SU-DHL-6 (cell line): Measurements from ENCODE around the gene KCNS1.

Experiments used
- H2AFZ ChIP-seq: fragments of 200-600 bp; sonication (generic); 2 replicates; pipeline ENCODE4 v1.6.1; 2014; ENCODE audit warnings: low read depth, mild to moderate bottlenecking, moderate library complexity, mixed read lengths, antibody characterized with exemption, low read length; ENCODE audit not compliant: severe bottlenecking
- H3F3A ChIP-seq: fragments of 200-600 bp; shearing (Covaris generic); 2 replicates; pipeline ENCODE4 v1.6.0; 2016; ENCODE audit warnings: antibody characterized with exemption, mild to moderate bottlenecking; ENCODE audit not compliant: insufficient read depth
- H3K27ac ChIP-seq: fragments of 200-600 bp; sonication (generic); 2 replicates; pipeline ENCODE4 v1.5.1; 2016; ENCODE audit warnings: low read depth, mild to moderate bottlenecking, low read length, moderate library complexity, mixed read lengths
- H3K27me3 ChIP-seq: fragments of 200-600 bp; sonication (generic), shearing (Covaris generic); 2 replicates; pipeline ENCODE4 v1.6.0; 2014; ENCODE audit warnings: mild to moderate bottlenecking, low read length
- H3K36me3 ChIP-seq: fragments of 200-600 bp; sonication (generic); 2 replicates; pipeline ENCODE4 v1.6.1; 2014; ENCODE audit warnings: mild to moderate bottlenecking, low read length, mixed read lengths
- H3K4me2 ChIP-seq: fragments of 300-600, 200-600 bp; shearing (Covaris generic), sonication (generic); 2 replicates; pipeline ENCODE4 v1.6.0; 2014; ENCODE audit warnings: low read length, low read depth, mild to moderate bottlenecking; ENCODE audit not compliant: poor library complexity, severe bottlenecking
- H3K4me3 ChIP-seq: fragments of 200-600 bp; sonication (generic); 2 replicates; pipeline ENCODE4 v1.5.1; 2014; ENCODE audit warnings: antibody characterized with exemption, low read length, mild to moderate bottlenecking, mixed read lengths; ENCODE audit not compliant: insufficient read depth, poor library complexity, severe bottlenecking
- H3K79me2 ChIP-seq: fragments of 200-600 bp; sonication (generic); 2 replicates; pipeline ENCODE4 v1.6.1; 2014; ENCODE audit warnings: mild to moderate bottlenecking, low read length, moderate library complexity; ENCODE audit not compliant: insufficient read depth
- H3K9ac ChIP-seq: fragments of 200-600 bp; sonication (generic); 2 replicates; pipeline ENCODE4 v1.7.0; 2014; ENCODE audit warnings: mild to moderate bottlenecking, low read length
- H3K9me2 ChIP-seq: fragments of 200-600 bp; sonication (generic); replicated peaks from 2 replicates; pipeline ENCODE4 v1.6.1; 2014; ENCODE audit warnings: low read length; ENCODE audit not compliant: insufficient read depth
- H3K9me3 ChIP-seq: fragments of 200-600 bp; sonication (generic); 2 replicates; pipeline ENCODE4 v1.6.1; 2014; ENCODE audit warnings: low read length, mixed read lengths; ENCODE audit not compliant: insufficient read depth
- H4K20me1 ChIP-seq: fragments of 200-600 bp; sonication (generic); 2 replicates; pipeline ENCODE4 v1.6.1; 2014; ENCODE audit warnings: low read depth, mild to moderate bottlenecking, antibody characterized with exemption, low read length, moderate library complexity, mixed read lengths
- EZH2phosphoT487 ChIP-seq: fragments of 200-600 bp; sonication (generic), shearing (Covaris generic); conservative IDR thresholded peaks from 2 replicates; pipeline ENCODE4 v1.6.1; 2018; ENCODE audit warnings: mild to moderate bottlenecking, antibody characterized with exemption, low read length, moderate library complexity, mixed read lengths
- TF ChIP-seq, protein P1 (sequence below): fragments of 200-600 bp; sonication (generic); IDR thresholded peaks from one replicate; pipeline ENCODE4 v1.5.1; 2017; ENCODE audit warnings: antibody characterized with exemption, mild to moderate bottlenecking, low read length, moderate library complexity; ENCODE audit not compliant: insufficient read depth, poor library complexity, severe bottlenecking

KCNS1 gene

DNA sequence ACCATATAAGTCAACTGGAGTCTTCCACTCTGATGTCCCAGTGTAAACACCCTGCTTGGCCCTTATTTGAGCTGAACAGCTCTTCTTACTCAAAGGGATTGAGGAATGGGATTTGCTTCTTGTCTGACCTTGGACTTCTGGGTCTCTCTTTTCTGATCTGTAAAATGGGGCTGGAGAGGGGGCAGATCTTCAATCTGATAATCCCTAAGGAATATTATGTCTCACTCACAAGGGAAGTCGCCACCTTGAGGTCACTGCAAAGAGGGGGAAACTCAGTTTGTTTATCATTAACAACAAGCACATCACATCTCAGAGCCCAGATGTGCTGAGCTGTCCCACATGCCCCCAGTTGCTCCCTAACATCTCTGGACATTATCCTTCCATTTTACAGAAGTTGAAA is 15.1 kb downstream of the KCNS1 start:
- Histone ChIP-seq H3K4me2 (no peak overlapping the region), H3K27me3 (no peaks in the 10 kb centered on the region), H4K20me1 (no peaks in the 10 kb centered on the region), H2AFZ (no peak overlapping the region), H3K79me2 (no peaks in the 10 kb centered on the region), H3K4me3 (no peak overlapping the region), H3K9ac (no peak overlapping the region), H3K36me3 (peaks cover 20% of the 10 kb centered on the region), H3K9me3 (no peaks in the 10 kb centered on the region), H3F3A (no peaks in the 10 kb centered on the region), H3K27ac (no peak overlapping the region), H3K9me2 (no peaks in the 10 kb centered on the region)
- TF ChIP-seq EZH2phosphoT487 = no peak
- TF ChIP-seq, protein P1, sequence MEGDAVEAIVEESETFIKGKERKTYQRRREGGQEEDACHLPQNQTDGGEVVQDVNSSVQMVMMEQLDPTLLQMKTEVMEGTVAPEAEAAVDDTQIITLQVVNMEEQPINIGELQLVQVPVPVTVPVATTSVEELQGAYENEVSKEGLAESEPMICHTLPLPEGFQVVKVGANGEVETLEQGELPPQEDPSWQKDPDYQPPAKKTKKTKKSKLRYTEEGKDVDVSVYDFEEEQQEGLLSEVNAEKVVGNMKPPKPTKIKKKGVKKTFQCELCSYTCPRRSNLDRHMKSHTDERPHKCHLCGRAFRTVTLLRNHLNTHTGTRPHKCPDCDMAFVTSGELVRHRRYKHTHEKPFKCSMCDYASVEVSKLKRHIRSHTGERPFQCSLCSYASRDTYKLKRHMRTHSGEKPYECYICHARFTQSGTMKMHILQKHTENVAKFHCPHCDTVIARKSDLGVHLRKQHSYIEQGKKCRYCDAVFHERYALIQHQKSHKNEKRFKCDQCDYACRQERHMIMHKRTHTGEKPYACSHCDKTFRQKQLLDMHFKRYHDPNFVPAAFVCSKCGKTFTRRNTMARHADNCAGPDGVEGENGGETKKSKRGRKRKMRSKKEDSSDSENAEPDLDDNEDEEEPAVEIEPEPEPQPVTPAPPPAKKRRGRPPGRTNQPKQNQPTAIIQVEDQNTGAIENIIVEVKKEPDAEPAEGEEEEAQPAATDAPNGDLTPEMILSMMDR = no peak

DNA sequence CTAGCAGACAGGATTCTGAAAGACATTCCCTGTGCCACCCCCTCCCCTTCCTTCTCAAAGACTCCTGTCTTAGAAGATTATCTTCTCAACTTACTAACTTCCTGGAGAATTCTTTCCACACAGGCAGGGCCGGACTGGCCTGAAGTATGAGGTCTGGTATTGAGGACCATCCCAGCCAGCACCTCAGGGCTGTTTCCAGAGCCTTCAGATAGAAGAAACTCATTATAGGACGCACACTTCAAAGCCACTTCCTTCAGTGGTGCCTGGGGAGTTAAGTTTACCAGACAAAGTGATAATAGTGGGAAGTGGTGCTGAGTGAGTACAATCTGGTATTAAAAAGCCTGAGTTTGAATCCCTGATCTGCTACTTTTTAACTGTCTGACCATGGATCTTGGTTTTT is 15.6 kb downstream of the KCNS1 start:
- Histone ChIP-seq H3K27me3 (no peaks in the 10 kb centered on the region), H3K4me3 (no peak overlapping the region), H2AFZ (no peak overlapping the region), H3K27ac (no peak overlapping the region), H3K79me2 (no peaks in the 10 kb centered on the region), H3K9ac (no peak overlapping the region), H4K20me1 (no peaks in the 10 kb centered on the region), H3K4me2 (no peak overlapping the region), H3K9me2 (no peaks in the 10 kb centered on the region), H3K9me3 (no peaks in the 10 kb centered on the region), H3K36me3 (peaks cover 25% of the 10 kb centered on the region), H3F3A (no peaks in the 10 kb centered on the region)
- TF ChIP-seq, protein P1 = no peak
- no peak for TF ChIP-seq EZH2phosphoT487

DNA sequence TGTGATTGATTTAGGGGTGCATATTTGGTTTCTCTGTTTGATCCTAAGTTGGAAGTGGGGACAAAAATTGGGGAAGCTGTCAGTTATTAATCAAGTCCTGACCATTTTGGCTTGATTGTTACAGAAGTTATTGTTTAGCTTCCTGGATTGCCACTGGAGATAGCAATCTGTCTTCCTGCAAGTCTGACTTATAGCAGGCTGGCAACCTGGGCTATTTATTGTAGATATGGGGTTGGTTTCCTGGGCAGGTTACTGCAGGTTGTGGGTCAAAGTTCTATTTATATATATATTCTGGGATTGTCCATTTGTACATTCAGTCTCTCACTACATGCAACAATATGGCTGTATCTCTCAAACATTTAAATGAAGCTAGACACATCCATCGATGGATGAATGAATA is 17.8 kb downstream of the KCNS1 start:
- Histone ChIP-seq H3K9me3 (no peaks in the 10 kb centered on the region), H3K4me2 (no peak overlapping the region), H4K20me1 (no peaks in the 10 kb centered on the region), H3K27ac (no peak overlapping the region), H3K79me2 (no peaks in the 10 kb centered on the region), H3F3A (no peaks in the 10 kb centered on the region), H3K27me3 (no peaks in the 10 kb centered on the region), H2AFZ (no peak overlapping the region), H3K4me3 (no peak overlapping the region), H3K9me2 (no peaks in the 10 kb centered on the region), H3K9ac (no peak overlapping the region), H3K36me3 (peaks cover 44% of the 10 kb centered on the region)
- TF ChIP-seq EZH2phosphoT487 = no peak
- TF ChIP-seq, protein P1 = no peak
